Thyroid gland (tissue), 4 donors: ENCODE measurements around the gene SPATA7.

Experiments used
- CTCF ChIP-seq, 6 experiments: fragments of 200-600 bp in 3 of 6; fragments of 450-650 bp in 3 of 6; sonication (generic) in 3 of 6; IDR thresholded peaks; one replicate each; pipeline ENCODE4 v1.5.1; 2016 to 2019; ENCODE audit warnings: antibody characterized with exemption in 6 of 6, mild to moderate bottlenecking in 2 of 6, inconsistent platforms in 1 of 6, moderate library complexity in 1 of 6
- POLR2A ChIP-seq, 2 donors: fragments of 450-650 bp; IDR thresholded peaks; one replicate each; pipeline ENCODE4 v1.6.1; 2017; ENCODE audit warnings: antibody characterized with exemption in 2 of 2, mild to moderate bottlenecking in 2 of 2, moderate library complexity in 1 of 2

- no peak for TF ChIP-seq CTCF (IDR thresholded peaks at IDR 0.05)
- no peak for TF ChIP-seq POLR2A (IDR thresholded peaks at IDR 0.05)
These were observed 33.3 kb upstream of the SPATA7 start for GRCh38 chr14:88351966-88352691.
